IPS DF 6.9 (cell line): ENCODE measurements around the gene MUC15.

Experiments used
- DNase-seq: peaks from one replicate; pipeline ENCODE4 v3.0.0-alpha.2; 2013; ENCODE audit warnings: low read depth, low spot score
- H3K27ac ChIP-seq: one replicate; pipeline ENCODE4 v1.5.1; 2013; ENCODE audit warnings: low read length, control low read depth
- H3K27me3 ChIP-seq: 2 replicates; pipeline ENCODE4 v1.6.1; 2013; ENCODE audit warnings: mild to moderate bottlenecking, low read length; ENCODE audit not compliant: control insufficient read depth, insufficient read depth
- H3K36me3 ChIP-seq: 2 replicates; pipeline ENCODE4 v1.6.1; 2013; ENCODE audit warnings: low read length; ENCODE audit not compliant: control insufficient read depth, insufficient read depth
- H3K4me1 ChIP-seq: 2 replicates; pipeline ENCODE4 v1.6.1; 2013; ENCODE audit warnings: low read length; ENCODE audit not compliant: control insufficient read depth, insufficient read depth
- H3K4me3 ChIP-seq: 2 replicates; pipeline ENCODE4 v1.5.1; 2013; ENCODE audit warnings: mild to moderate bottlenecking, low read length
- H3K9me3 ChIP-seq: 2 replicates; pipeline ENCODE4 v1.6.1; 2013; ENCODE audit warnings: low read length, inconsistent platforms; ENCODE audit not compliant: control insufficient read depth, insufficient read depth
- WGBS: extraction: QIAGEN DNeasy Blood & Tissue Kit; methylation state at CpG from one replicate; pipeline ENCODE4 v1.1.7; 2013; ENCODE audit warnings: mixed read lengths, missing lambda C conversion rate; ENCODE audit not compliant: insufficient read length, insufficient coverage; 5-methylcytosine and 5-hydroxymethylcytosine counted together

The MUC15 gene, protein sequence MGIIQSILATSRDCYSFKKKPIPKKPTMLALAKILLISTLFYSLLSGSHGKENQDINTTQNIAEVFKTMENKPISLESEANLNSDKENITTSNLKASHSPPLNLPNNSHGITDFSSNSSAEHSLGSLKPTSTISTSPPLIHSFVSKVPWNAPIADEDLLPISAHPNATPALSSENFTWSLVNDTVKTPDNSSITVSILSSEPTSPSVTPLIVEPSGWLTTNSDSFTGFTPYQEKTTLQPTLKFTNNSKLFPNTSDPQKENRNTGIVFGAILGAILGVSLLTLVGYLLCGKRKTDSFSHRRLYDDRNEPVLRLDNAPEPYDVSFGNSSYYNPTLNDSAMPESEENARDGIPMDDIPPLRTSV

DNA sequence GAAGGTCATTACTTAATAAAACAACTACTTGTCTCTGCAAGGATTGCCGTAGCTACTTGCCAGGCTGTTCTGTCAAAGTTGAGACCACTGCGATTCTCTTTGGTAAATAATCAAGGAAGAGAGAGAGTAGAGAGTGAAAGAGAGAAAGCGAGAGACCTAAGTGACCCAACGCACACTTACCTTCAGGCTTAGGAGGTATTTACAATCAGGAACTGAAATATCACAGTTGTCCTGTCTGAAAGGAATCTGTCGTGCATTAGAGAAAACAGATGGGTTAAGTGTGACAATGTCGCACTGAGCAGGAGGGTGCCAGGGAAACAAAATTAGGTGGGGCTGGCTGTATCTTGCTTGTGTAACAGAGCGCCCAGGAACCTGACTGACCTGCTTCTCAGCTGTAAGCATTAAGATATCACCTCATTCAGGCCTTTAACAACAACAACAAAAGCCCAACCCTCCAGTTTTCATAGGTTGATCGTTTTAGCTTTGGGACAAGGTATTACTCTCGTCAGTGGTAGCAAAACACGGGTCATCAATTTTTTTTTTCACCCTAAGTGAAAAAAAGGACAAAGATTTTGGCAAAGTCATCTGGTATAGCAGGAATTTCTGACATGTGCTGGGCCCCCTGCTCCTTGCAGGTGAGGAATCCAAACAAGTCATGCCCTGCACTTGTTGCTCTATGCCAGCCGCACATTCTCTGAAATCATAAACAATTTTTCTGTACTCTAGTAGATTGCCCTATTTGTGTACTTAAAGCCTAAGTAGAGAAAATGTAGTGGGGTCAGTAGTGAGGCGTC lies at the start of gene MUC15:
TSS of gene MUC15 (minus strand) at position 403 of the 794 bp plus-strand sequence. CDS start 5,169 bp downstream, outside the sequence.
- no peak within 1 kb of the TSS for H3K4me3 ChIP-seq
- no peak for DNase-seq
- WGBS: no CpG with 5 or more reads among the region's 12 CpGs
- no peak within 1 kb of the TSS for H3K27ac ChIP-seq
- no peaks in the 10 kb centered on the region for H3K9me3 ChIP-seq
- H3K27me3 ChIP-seq: no peaks in the 10 kb centered on the region
- no peaks in the 10 kb centered on the region for H3K36me3 ChIP-seq
- no peaks in the 10 kb centered on the region for H3K4me1 ChIP-seq

DNA sequence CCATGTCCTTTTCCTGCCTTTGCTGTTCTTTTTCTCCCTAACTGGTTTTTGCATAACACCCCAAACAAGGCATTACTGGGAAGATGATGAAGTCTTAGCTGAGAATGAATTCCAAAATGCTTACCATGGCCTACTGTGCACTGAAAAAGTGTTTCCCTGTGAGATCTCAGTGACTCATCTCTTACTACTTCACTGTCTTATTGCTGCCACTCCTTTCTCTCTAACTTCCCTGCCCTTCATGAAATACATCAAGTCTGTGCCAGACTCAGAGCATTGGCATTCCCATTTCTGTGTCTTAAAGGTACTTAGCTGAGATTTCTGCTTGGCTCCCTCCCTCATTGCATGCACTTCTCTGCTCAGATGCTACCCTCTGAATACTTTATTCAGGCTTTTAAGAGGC lies 49.1 kb upstream of the MUC15 start:
- H3K4me1 ChIP-seq: no peaks in the 10 kb centered on the region
- DNase-seq: no peak
- H3K9me3 ChIP-seq: no peaks in the 10 kb centered on the region
- H3K36me3 ChIP-seq: no peaks in the 10 kb centered on the region
- H3K27me3 ChIP-seq: no peaks in the 10 kb centered on the region
- no peak overlapping the region for H3K4me3 ChIP-seq
- H3K27ac ChIP-seq: no peak overlapping the region

DNA sequence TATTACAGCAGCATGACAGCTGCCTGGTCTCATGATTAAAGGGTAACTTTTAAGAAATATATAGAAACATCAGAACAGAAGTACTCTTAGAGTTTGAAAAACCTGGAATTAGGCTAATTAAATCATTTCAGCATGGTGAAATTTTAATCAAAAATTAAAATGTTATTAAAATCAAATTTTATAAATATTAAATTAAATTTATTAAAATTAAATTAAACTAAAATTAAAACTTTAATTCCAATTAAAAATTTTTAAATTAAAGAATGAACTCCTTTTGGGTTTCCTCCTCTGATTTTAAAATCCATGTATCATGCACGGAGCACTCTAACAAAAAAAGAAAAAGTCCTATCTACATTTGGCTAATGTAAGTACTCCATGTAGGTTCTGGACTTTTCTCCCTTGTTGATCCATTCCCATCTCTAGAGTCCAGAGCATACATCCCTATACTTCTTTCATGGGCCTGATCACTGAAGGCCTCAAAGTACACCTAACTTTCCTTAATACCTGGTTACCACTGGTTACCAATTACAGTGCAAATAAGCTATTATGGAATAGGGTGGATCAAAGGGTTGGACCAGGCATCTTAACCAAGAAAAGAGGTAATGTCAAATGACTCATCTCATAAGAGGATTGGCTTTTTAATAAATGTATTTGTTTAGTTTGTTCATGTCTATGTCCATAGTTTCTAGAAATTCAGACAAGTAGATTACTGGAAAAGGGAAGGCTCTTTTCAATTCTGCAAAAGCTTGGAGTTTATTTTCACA lies 48.4 kb upstream of the MUC15 start:
- DNase-seq: no peak
- no peaks in the 10 kb centered on the region for H3K27me3 ChIP-seq
- H3K4me3 ChIP-seq: no peak overlapping the region
- H3K36me3 ChIP-seq: no peaks in the 10 kb centered on the region
- H3K27ac ChIP-seq: no peak overlapping the region
- WGBS: no CpG with 5 or more reads among the region's 1 CpG
- H3K4me1 ChIP-seq: no peaks in the 10 kb centered on the region
- H3K9me3 ChIP-seq: no peaks in the 10 kb centered on the region

DNA sequence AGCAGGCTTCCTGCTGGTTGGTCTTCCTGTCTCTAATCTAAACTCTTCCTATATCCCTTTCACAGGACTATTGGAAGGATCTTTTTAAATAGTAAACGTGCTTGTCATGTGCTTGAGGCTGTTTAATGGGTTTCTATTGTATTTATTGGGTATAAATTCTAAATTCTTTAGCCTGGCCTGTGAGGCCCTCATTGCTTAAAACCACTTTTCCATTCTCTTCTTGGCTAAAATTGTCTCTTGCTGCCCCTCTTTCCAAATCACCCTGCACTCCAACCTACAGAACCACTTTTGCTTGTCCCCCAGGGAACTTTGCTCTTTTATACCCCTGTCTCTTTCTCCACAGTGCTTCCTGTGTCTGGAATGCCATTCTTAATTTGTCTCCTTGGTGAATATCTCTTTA lies 46.4 kb upstream of the MUC15 start:
- H3K36me3 ChIP-seq: no peaks in the 10 kb centered on the region
- no peaks in the 10 kb centered on the region for H3K9me3 ChIP-seq
- no peak overlapping the region for H3K27ac ChIP-seq
- no peaks in the 10 kb centered on the region for H3K27me3 ChIP-seq
- DNase-seq: no peak
- H3K4me3 ChIP-seq: no peak overlapping the region
- no CpG with 5 or more reads among the region's 1 CpG for WGBS
- H3K4me1 ChIP-seq: peaks cover 2% of the 10 kb centered on the region; the same call in 1 of the 2 replicates

DNA sequence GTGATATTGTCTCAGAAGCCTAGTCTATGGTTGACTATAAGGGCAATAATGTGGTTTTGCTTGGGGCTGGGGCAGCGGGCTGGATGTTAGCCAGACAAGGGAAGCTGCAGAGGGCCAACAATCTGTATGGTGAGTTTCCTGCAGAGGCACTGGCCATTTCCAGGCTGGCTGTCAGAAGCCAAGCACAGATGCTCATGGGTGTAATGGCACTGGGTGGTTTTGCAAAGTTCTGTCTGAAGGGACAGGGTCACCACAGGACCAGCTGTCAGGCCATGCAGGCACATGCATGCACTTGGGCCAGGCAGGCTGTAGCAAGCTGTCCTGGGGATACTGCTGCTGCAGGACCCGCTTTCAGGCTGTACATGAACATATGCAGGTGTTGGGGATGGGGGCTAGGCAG lies 41.7 kb upstream of the MUC15 start:
- H3K4me1 ChIP-seq: peaks cover 2% of the 10 kb centered on the region; the same call in 1 of the 2 replicates
- no peak for DNase-seq
- H3K36me3 ChIP-seq: no peaks in the 10 kb centered on the region
- H3K27me3 ChIP-seq: no peaks in the 10 kb centered on the region
- H3K9me3 ChIP-seq: no peaks in the 10 kb centered on the region
- no CpG with 5 or more reads among the region's 2 CpGs for WGBS
- H3K27ac ChIP-seq: no peak overlapping the region
- no peak overlapping the region for H3K4me3 ChIP-seq

DNA sequence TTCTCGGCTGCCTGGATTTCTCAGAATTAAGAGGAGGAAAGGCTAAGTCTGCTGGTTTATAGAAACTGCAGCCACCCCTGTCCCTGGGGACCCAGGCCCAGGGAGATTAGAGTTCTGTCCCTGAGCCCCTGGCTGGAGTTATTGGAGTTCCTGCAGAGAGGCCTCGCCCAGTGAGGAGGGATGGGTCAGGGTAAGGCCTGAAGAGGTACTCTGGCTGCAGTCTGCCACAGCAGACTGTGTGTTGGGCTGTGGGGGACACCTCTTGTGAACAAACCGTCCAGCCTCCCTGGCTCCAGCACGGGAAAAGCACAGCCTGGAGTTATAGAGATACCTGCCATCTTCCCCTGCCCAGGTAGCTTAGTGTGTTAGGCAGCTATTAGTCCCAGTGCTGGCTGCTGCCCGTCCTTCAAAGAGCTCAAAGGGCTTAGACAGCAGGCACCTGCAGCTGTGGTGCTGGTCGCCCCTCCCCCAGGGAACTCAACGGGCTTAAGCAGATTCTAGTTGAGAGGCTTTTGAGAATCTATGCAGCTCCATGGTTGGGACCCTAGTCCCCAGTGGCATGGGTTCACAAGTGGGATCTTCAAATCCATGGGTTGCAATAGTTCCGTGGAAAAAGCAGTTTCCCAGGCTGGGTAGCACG lies 36.6 kb upstream of the MUC15 start:
- H3K4me1 ChIP-seq: no peaks in the 10 kb centered on the region
- H3K9me3 ChIP-seq: no peaks in the 10 kb centered on the region
- no peaks in the 10 kb centered on the region for H3K27me3 ChIP-seq
- WGBS: no CpG with 5 or more reads among the region's 9 CpGs
- H3K4me3 ChIP-seq: no peak overlapping the region
- no peaks in the 10 kb centered on the region for H3K36me3 ChIP-seq
- DNase-seq: no peak
- no peak overlapping the region for H3K27ac ChIP-seq

DNA sequence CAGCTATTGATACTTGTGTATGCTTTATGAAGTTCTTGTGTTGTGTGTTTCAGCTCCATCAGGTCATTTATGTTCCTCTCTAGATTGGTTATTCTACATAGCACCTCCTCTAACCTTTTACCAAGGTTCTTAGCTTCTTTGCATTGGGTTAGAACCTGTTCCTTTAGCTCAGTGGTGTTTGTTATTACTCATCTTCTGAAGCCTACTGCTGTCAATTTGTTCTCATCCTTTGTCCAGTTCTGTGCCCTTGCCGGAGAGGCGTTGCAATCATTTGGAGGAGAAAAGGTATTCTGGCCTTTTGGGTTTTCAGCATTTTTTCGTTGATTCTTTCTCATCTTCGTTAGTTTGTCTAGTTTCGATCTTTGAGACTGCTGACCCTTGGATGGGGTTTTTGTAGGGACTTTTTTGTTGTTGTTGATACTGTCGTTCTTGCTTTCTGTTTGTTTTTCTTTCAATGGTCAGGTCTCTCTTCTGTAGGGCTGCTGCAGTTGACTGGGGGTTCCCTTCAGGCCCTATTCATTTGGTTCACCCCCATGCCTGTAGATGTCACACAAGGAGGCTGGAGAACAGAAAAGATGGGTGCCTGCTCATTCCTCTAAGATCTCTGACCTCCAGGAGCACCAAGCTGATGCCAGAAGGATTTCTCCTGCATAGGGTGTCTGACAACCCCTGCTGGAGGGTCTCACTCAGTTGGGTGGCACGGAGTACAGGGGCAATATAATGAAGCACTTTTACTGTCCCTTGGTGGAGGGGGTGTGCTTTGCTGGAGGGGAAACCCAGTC lies 35.9 kb upstream of the MUC15 start:
- no peaks in the 10 kb centered on the region for H3K27me3 ChIP-seq
- no peaks in the 10 kb centered on the region for H3K4me1 ChIP-seq
- H3K27ac ChIP-seq: no peak overlapping the region
- H3K36me3 ChIP-seq: no peaks in the 10 kb centered on the region
- WGBS: no CpG with 5 or more reads among the region's 7 CpGs
- H3K4me3 ChIP-seq: no peak overlapping the region
- no peak for DNase-seq
- no peaks in the 10 kb centered on the region for H3K9me3 ChIP-seq

DNA sequence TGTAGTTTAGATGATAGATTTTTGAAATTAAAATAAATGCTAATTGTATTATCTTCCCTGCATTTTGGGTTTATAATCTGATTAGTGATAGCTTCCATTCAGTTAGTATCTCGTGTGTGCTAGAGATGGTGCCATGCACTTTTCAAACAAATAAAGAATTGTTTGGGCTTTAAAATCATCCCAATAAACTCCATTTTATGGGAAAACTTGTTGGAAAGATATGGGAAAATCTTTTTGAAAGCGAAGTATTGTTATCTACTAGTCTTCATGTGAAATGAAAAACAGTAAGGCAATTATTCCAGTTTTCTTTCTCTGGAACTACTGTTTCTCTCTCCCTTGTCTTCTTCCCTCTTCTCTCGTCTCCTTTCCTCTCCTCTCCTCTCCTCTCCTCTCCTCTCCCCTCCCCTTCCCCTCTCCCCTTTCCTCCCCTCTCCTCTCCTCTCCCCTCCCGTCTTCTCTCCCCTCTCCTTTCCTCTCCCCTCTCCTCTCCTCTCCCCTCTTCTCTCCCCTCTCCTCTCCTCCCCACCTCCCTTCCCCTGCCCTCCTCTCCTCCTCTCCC lies 27.9 kb upstream of the MUC15 start:
- Histone ChIP-seq H3K4me3 (no peak overlapping the region), H3K36me3 (no peaks in the 10 kb centered on the region), H3K9me3 (no peaks in the 10 kb centered on the region), H3K27me3 (no peaks in the 10 kb centered on the region), H3K27ac (no peak overlapping the region), H3K4me1 (no peaks in the 10 kb centered on the region)
- DNase-seq: no peak
- no CpG with 5 or more reads among the region's 4 CpGs for WGBS

DNA sequence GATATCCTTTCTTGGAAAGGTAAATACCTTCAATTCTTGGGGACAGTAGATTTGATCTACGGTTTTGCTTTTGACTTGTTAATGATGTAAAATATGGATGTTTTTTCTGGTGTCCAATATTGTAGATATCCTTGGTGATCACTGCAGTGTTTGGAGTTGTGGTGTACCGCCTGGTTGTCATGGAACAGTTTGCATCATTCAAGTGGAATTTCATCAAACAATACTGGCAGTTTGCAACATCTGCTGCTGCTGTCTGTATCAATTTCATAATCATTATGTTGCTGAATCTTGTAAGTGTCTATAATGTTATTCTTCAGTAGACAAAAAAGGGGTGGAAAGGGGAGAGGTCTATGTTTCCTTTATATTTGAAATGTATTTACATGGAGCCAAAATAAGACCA lies 27.4 kb upstream of the MUC15 start:
- H3K36me3 ChIP-seq: no peaks in the 10 kb centered on the region
- no CpG with 5 or more reads among the region's 2 CpGs for WGBS
- no peaks in the 10 kb centered on the region for H3K9me3 ChIP-seq
- H3K4me3 ChIP-seq: no peak overlapping the region
- H3K27ac ChIP-seq: no peak overlapping the region
- no peak for DNase-seq
- H3K27me3 ChIP-seq: no peaks in the 10 kb centered on the region
- no peaks in the 10 kb centered on the region for H3K4me1 ChIP-seq
